Stomach (tissue), 9 donors: ENCODE results near the gene SEH1L. TPM values are rescaled to one million over a fixed set of nuclear protein-coding genes. Genes with fewer than 3 reads are reported as not detected.
"Not testable (repeated sequence)": the region's sequence is repeated elsewhere in the genome, so short reads cannot be mapped to it uniquely, and the experiment has no call there.

ENCODE experiments used
- DNase-seq, 2 donors: peaks; one replicate each; pipeline versions ENCODE4 v3.0.0 to v3.0.0-alpha.2; 2013 to 2019
- H3K27ac ChIP-seq, 5 donors: fragments of 200-600 bp in 4 of 5; sonication (generic) in 4 of 5; one replicate each; pipeline ENCODE4 v1.5.1; 2013 to 2019; ENCODE audit warnings: mild to moderate bottlenecking in 1 of 5, moderate library complexity in 1 of 5
- H3K27me3 ChIP-seq, 3 donors: fragments of 200-600 bp; sonication (generic); one replicate each; pipeline ENCODE4 v1.5.1; 2017 to 2019; ENCODE audit warnings: mixed run types in 1 of 3
- H3K36me3 ChIP-seq, 4 donors: fragments of 200-600 bp; sonication (generic); 1 replicate in 3 of 4; 2 replicates in 1 of 4; pipeline ENCODE4 v1.5.1; 2016 to 2019
- H3K4me1 ChIP-seq, 4 donors: fragments of 200-600 bp; sonication (generic); one replicate each; pipeline ENCODE4 v1.5.1; 2016 to 2019
- H3K4me3 ChIP-seq, 4 donors: fragments of 200-600 bp; sonication (generic) in 3 of 4; one replicate each; pipeline ENCODE4 v1.5.1; 2016 to 2019; ENCODE audit warnings: mild to moderate bottlenecking in 1 of 4
- H3K9me3 ChIP-seq, 4 donors: fragments of 200-600 bp; sonication (generic); one replicate each; pipeline ENCODE4 v1.5.1; 2016 to 2019
- CTCF ChIP-seq, 7 experiments: fragments of 450-650 bp in 4 of 7; fragments of 200-600 bp in 3 of 7; sonication (generic) in 3 of 7; IDR thresholded peaks; one replicate each; pipeline ENCODE4 v1.5.1; 2016 to 2019; ENCODE audit warnings: antibody characterized with exemption in 7 of 7, control low read depth in 2 of 7, mild to moderate bottlenecking in 1 of 7
- EP300 ChIP-seq: sonication (generic); formaldehyde crosslinking; IDR thresholded peaks from one replicate; pipeline ENCODE4 v1.6.1; 2017; ENCODE audit warnings: antibody characterized with exemption
- POLR2A ChIP-seq, 4 donors: fragments of 450-650 bp; IDR thresholded peaks; one replicate each; pipeline ENCODE4 v1.6.1; 2016; ENCODE audit warnings: antibody characterized with exemption in 4 of 4, control low read depth in 2 of 4, mild to moderate bottlenecking in 1 of 4, moderate library complexity in 1 of 4
- POLR2AphosphoS5 ChIP-seq, 3 donors: sonication (generic); formaldehyde crosslinking; IDR thresholded peaks; one replicate each; pipeline ENCODE4 v1.6.1; 2016; ENCODE audit warnings: antibody characterized with exemption in 3 of 3
- WGBS, 5 donors: extraction: QIAGEN DNeasy Blood & Tissue Kit in 3 of 5; methylation state at CpG; one replicate each; pipeline versions ENCODE4 v1.1.5 to v1.1.7; 2013 to 2018; 5-methylcytosine and 5-hydroxymethylcytosine counted together
- intact Hi-C: fragments of 100-400 bp; cut with DNase I; formaldehyde crosslinking; loops from one replicate; pipeline ENCODE4 v1.15.1; 2023; ENCODE audit warnings: low total_unique reads
- polyA plus RNA-seq, 3 donors: library from polyadenylated mRNA; stranded (reverse); fragments of 200-250 nt; gene quantifications; one replicate each; pipeline ENCODE4 v1.2.3, GENCODE V29; 2013
- total RNA-seq, 5 donors: library from RNA; depleted of rRNA; stranded (reverse); fragments of >200 nt; gene quantifications; one replicate each; pipeline versions ENCODE4 v1.1.0 to v1.2.3, GENCODE V29; 2014 to 2016
- donor health status: healthy with polysubstance abuse.
- donor health status: Bipolar disorder and iron deficiency.
- donor health status: healthy.

SEH1L gene
- total and polyA plus RNA-seq, 8 donors, result 9.3 to 43.7 (median 18.0) TPM

DNA sequence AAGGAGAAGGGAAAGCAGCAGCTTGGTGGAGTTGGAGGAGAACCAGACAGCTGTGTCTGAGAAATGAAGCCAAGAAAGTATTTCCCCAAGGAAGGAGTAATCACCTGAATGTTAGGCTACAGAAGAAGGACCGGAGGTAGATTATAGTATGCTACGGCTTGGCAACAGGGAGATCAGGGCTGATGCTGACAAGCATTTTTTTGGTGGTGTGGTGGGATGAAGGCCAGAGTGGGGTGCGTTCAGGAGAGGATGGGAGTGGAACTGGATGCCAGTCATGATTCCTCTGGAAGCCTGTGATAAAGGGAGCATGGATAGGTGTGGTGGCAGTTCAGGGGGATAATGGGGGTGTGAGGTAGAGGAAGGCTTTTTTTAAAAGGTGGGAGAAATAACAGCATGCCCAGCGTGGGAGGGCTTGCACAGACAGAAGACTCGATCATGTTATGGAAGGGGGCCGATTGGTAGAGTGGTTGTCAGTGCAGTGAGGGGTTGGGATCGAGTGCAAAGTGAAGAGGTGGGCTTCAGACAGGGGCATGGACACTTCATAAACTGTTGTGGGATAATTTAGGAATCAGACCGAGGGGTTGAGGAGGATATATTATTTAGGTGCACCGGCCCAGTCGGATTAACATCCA is 49.0 kb downstream of the SEH1L start:
- intact Hi-C loops, result no loop called here
- 64 to 81% (median 69%) methylated on average over 10 of the region's 10 CpGs for WGBS, 5 donors
- H3K36me3 ChIP-seq, result peaks cover 7 to 17% (median 17%) of the 10 kb centered on the region in 4 donors
- H3K9me3 ChIP-seq, result no peaks in the 10 kb centered on the region
- H3K27ac ChIP-seq, result no peak overlapping the region
- no peak for TF ChIP-seq EP300
- no peak for TF ChIP-seq CTCF (IDR thresholded peaks at IDR 0.05)
- TF ChIP-seq POLR2A (IDR thresholded peaks at IDR 0.05), result no peak
- no peak for TF ChIP-seq POLR2AphosphoS5 (IDR thresholded peaks at IDR 0.05)
- no peak for DNase-seq
- H3K4me3 ChIP-seq, result no peak overlapping the region
- peaks cover 16 to 47% (median 34%) of the 10 kb centered on the region in 4 donors for H3K4me1 ChIP-seq
- H3K27me3 ChIP-seq, result no peaks in the 10 kb centered on the region

DNA sequence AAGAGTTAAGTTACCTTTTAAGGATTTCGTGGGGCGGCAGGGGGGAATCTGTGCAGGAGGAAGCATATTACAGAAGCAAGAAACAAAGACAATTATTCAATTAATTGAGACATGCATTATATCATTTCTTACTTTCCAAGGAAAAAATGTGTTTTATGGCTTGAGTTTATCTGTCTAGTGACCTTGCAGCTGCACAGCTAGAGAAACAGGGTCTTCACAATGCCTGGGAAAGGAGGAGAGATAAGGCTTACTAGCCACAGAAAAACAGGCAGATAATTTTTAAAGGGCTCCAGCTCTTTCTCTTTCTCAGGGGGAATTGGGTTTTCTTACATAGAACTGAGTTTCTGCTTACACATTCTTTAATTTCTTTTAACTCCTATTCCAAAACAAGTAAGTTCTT is 49.5 kb downstream of the SEH1L start:
- H3K27me3 ChIP-seq, H3K27ac ChIP-seq, DNase-seq, intact Hi-C loops, H3K4me3 ChIP-seq, H3K9me3 ChIP-seq: not testable (repeated sequence)
- peaks cover 10 to 42% (median 29%) of the 10 kb centered on the region in 4 donors for H3K4me1 ChIP-seq
- H3K36me3 ChIP-seq, result peaks cover 7 to 22% (median 19%) of the 10 kb centered on the region in 4 donors
- 54 to 80% (median 64%) methylated on average over 2 of the region's 2 CpGs for WGBS, 5 donors

- WGBS, 5 donors, result 75 to 88% (median 83%) methylated on average over 6 of the region's 6 CpGs
- no peak for DNase-seq
- intact Hi-C loops, result no loop called here
- no peak overlapping the region for H3K4me3 ChIP-seq
- H3K4me1 ChIP-seq, result peaks cover 0 to 30% (median 18%) of the 10 kb centered on the region in 4 donors
- H3K27me3 ChIP-seq, result no peaks in the 10 kb centered on the region
- no peak overlapping the region for H3K27ac ChIP-seq
- no peaks in the 10 kb centered on the region for H3K9me3 ChIP-seq
- no peak for TF ChIP-seq POLR2A (IDR thresholded peaks at IDR 0.05)
- TF ChIP-seq POLR2AphosphoS5 (IDR thresholded peaks at IDR 0.05), result no peak
- TF ChIP-seq EP300, result no peak
- H3K36me3 ChIP-seq, result peaks cover 7 to 29% (median 21%) of the 10 kb centered on the region in 4 donors
Measured at GRCh38 chr18:12998332-12999060, 50.7 kb downstream of the SEH1L start.

GRCh38 chr18:13003466-13003896 is 55.7 kb downstream of the SEH1L start:
- no peak overlapping the region for H3K27ac ChIP-seq
- TF ChIP-seq CTCF (IDR thresholded peaks at IDR 0.05) (peak in 3 of 7 experiments; percentile 30 to 35 (median 31)), POLR2AphosphoS5 (IDR thresholded peaks at IDR 0.05) (peak in 1 of 3 donors; percentile 18), POLR2A (IDR thresholded peaks at IDR 0.05) (no peak)
- WGBS, 5 donors, result 43 to 63% (median 59%) methylated on average over 7 of the region's 7 CpGs
- no peaks in the 10 kb centered on the region for H3K27me3 ChIP-seq
- H3K36me3 ChIP-seq, result peaks cover 11 to 53% (median 42%) of the 10 kb centered on the region in 4 donors
- H3K4me1 ChIP-seq, result peaks cover 0 to 6% (median under 1%) of the 10 kb centered on the region in 4 donors
- intact Hi-C loops, result no loop called here
- no peak overlapping the region for H3K4me3 ChIP-seq
- H3K9me3 ChIP-seq, result no peaks in the 10 kb centered on the region
- DNase-seq, result peak; percentile 51 to 66

GRCh38 chr18:13004396-13004795 is 56.6 kb downstream of the SEH1L start:
- no peaks in the 10 kb centered on the region for H3K9me3 ChIP-seq
- no peaks in the 10 kb centered on the region for H3K27me3 ChIP-seq
- no peak overlapping the region for H3K4me3 ChIP-seq
- WGBS, 5 donors, result 89 to 92% (median 90%) methylated on average over 8 of the region's 8 CpGs
- no peak for DNase-seq
- no peak overlapping the region for H3K27ac ChIP-seq
- peaks cover 19 to 62% (median 51%) of the 10 kb centered on the region in 4 donors for H3K36me3 ChIP-seq
- intact Hi-C loops, result no loop called here
- TF ChIP-seq POLR2A (IDR thresholded peaks at IDR 0.05), result no peak
- TF ChIP-seq CTCF (IDR thresholded peaks at IDR 0.05), result no peak
- no peak for TF ChIP-seq POLR2AphosphoS5 (IDR thresholded peaks at IDR 0.05)
- TF ChIP-seq EP300, result no peak
- peaks cover 0 to 4% (median 0%) of the 10 kb centered on the region in 4 donors for H3K4me1 ChIP-seq
